Measurements from ENCODE around the gene AMFR.

Gene AMFR

DNA sequence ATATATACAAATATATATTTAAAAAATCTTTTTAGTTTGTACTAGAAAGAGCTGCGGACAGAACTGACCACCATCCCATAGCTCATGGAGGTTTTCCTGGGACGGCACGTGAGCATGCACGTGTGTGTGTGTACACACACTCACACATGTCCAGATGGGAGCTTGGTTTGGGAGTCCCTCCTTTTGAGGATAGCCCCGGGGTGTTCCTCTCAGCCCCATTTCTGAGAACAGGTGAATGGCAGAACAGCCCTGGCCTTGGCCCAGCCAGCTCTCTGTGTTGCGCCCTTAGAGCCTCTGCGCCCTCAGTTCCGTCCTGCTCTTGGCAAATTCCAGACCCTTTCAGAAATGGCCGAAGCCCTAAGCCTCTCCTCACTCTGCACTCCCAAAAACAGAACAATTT is 70.1 kb downstream of the AMFR start:
- H3K27ac ChIP-seq: no peak overlapping the region
- no peak for TF ChIP-seq ZFX (IDR thresholded peaks at IDR 0.05; ENCODE audit: borderline replicate concordance)
- TF ChIP-seq, protein P1, sequence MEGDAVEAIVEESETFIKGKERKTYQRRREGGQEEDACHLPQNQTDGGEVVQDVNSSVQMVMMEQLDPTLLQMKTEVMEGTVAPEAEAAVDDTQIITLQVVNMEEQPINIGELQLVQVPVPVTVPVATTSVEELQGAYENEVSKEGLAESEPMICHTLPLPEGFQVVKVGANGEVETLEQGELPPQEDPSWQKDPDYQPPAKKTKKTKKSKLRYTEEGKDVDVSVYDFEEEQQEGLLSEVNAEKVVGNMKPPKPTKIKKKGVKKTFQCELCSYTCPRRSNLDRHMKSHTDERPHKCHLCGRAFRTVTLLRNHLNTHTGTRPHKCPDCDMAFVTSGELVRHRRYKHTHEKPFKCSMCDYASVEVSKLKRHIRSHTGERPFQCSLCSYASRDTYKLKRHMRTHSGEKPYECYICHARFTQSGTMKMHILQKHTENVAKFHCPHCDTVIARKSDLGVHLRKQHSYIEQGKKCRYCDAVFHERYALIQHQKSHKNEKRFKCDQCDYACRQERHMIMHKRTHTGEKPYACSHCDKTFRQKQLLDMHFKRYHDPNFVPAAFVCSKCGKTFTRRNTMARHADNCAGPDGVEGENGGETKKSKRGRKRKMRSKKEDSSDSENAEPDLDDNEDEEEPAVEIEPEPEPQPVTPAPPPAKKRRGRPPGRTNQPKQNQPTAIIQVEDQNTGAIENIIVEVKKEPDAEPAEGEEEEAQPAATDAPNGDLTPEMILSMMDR (IDR thresholded peaks at IDR 0.05): no peak

DNA sequence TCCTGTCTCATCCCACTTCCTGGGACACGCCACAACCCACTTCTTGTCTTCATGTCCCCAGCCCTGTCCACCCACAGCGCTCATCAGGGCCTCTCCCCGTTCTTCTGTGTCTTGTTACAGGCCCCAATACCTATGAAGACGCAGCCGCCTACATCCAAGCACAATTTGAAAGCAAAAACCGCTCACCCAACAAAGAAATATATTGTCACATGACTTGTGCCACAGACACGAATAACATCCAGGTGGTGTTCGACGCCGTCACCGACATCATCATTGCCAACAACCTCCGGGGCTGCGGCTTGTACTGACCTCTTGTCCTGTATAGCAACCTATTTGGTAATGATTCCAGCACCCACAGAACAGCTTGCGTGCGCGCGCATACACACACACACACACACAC is 70.6 kb downstream of the AMFR start:
- TF ChIP-seq, protein P1 (IDR thresholded peaks at IDR 0.05): no peak
- no peak for TF ChIP-seq ZFX (IDR thresholded peaks at IDR 0.05; ENCODE audit: borderline replicate concordance)
- H3K27ac ChIP-seq: no peak overlapping the region

DNA sequence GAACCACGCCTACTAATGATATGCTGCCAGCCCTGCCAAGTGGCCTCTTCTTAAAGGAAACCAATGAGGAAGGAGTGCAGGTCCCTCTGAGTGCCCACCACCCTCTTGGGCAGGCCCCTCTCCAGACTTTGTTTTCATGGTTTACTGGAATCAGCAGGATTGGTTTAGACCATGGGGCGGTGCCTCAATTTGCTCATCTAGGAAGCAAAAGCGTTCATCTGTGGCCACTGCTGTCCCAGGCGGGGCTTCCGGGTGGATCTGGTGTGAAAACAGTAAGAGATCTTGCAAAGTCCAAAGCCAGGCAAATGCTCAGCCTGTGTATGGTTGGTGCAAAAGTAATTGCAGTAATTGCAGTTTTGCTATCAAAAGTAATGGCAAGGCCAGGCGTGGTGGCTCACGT is 71.3 kb downstream of the AMFR start:
- TF ChIP-seq, protein P1 (IDR thresholded peaks at IDR 0.05): no peak
- TF ChIP-seq ZFX (IDR thresholded peaks at IDR 0.05; ENCODE audit: borderline replicate concordance): no peak

DNA sequence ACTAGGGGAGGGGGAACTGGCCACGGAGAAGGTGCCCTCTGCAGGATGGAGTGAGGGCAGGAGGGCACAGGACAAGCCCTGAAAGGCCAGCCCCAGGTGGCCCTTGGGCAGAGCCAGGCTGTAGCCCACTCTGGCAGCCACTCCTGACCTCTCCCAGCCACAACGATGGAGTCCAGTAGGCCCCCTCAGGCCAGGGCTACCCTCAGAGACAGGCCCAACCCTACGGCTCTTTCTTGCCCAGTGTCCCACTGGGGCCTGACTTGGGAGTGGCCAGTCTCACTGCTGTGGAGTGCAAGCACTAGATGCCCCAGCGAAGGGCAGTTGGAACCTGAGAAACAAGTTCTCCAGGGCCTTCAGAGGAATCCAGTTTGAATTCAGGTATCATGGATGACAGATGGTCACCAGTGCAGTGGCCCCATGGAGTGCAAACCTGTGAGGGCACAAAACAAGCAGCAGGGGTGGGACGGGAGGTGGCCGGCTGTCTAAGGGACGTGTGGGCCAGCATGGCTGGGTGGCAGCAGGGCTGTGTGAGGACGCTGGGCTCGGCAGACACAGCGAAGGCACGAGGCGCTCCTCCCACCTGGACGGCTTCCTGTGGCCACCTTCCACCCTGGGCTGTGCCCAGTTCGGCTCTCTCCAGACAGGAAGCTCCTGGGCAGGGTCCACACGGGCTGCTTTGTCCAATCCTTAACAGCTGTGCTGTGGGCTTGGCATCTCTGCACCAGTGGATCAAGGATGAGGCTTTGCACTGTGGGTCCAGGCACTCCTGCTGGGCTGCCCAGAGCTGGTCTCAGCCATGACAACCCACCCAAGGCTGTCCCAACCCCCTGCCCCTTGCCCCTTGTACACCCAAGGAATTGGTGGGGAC is 72.1 kb downstream of the AMFR start:
- H3K27ac ChIP-seq: no peak overlapping the region
- TF ChIP-seq ZFX (IDR thresholded peaks at IDR 0.05; ENCODE audit: borderline replicate concordance): no peak
- TF ChIP-seq, protein P1 (IDR thresholded peaks at IDR 0.05): no peak

More for the DNA sequence above, 71.3 kb downstream of the AMFR start:
- no peak overlapping the region for H3K27ac ChIP-seq

DNA sequence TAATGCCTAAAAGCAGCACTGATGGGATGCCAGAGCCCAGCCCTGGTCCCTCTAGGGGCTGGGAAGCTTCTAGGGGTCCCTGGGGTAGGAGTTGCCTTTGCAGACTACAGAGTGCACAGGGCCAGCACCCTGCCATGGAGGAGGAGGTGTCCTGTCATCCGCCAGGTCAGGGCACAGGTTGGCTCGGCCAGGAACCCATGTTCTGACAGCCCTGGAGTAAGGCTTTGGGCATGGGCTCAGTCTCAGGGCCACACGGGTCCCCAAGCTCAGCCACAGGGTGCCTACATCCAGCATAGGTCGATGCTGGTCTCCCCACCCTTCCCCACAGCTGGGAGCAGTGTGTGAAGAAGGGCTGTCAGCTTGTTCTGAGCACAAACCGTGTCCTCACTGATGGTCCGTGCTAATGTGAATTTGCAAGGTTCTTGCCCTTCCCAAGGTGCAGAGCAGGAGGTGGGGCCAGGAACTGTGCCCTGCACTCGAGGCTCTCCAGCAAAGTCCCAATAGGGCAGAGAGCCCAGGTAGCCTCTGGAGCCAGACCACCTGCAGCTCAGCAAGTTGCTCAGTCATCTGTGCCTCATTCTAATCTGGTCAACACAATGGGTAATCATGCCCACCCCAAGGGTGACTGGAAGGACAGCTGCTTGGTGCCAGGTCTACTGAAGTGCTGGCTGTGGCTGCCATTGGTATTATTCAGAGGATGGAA is 72.8 kb downstream of the AMFR start:
- TF ChIP-seq ZFX (IDR thresholded peaks at IDR 0.05; ENCODE audit: borderline replicate concordance): no peak
- TF ChIP-seq, protein P1 (IDR thresholded peaks at IDR 0.05): no peak
- H3K27ac ChIP-seq: no peak overlapping the region

DNA sequence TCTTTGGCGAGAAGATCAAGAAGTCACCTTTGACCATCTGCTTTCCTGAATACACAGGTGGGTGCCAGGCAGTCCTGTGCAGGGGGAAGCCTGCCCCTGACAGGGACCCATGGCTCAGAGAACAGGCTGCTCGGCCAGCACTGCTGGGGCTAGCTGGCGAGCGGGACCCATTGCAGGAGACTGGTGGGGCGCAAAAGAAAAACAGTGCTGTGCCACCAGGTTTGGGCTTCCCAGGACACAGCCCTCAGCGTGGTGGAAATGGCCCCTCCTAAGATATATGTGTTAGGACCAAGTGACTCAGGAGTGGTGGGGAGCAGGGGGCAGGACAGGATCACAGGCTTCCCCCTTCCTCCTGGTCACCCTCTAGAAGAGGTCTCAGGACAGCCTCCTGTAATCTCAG is 73.9 kb downstream of the AMFR start:
- H3K27ac ChIP-seq: no peak overlapping the region
- TF ChIP-seq, protein P1 (IDR thresholded peaks at IDR 0.05): no peak
- TF ChIP-seq ZFX (IDR thresholded peaks at IDR 0.05; ENCODE audit: borderline replicate concordance): no peak

Measured in 22Rv1 (cell line).